Measurements from ENCODE around the gene TENM3. TPM values are rescaled to one million over a fixed set of nuclear protein-coding genes. Genes with fewer than 3 reads are reported as not detected.

TENM3 gene
- total and polyA plus RNA-seq, 2 of the 8 experiments (the other 6 are each of a cell fraction or from before 2014, with no cell fraction given), result 36.9 to 69.3 TPM

DNA sequence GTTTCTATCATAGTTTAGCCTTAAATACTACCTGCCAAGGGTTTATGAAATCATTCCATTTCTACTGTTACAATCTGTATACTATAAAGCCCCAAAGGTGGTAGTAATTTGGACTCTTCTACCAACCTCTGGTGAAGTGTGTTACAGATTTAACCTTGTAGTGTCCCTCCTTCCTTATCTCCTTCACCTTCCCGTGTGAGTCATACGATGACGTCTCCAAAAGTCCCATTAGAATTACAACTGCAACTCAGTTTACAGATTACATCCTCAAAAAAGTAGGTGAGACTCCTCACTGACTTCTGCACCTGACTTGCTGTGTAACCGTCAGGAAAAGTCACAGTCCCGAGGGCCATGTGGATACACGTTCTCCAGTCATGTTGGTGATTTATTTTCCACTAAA is 455.0 kb downstream of the TENM3 start:
- no peaks in the 10 kb centered on the region for H3K79me2 ChIP-seq (ENCODE audit: control insufficient read depth in 1 of 2, insufficient read depth in 2 of 2, low read length in 2 of 2)
- no peak for FAIRE-seq
- no peaks in the 10 kb centered on the region for H4K20me1 ChIP-seq (replicated peaks in 1 of 2; ENCODE audit: control insufficient read depth in 1 of 2, insufficient read depth in 2 of 2, low read length in 2 of 2)
- ChIA-PET CTCF (ENCODE audit: partially characterized antibody) (no interaction called here), POLR2A (ENCODE audit: partially characterized antibody) (interaction anchor here (0.8 kb wide), 1 partner anchor 18 kb away, joined by 3 read pairs; no protein-coding TSS in a partner anchor)
- H2BK15ac ChIP-seq (ENCODE audit: low read length), result no peak overlapping the region
- DNase-seq (ENCODE audit: low read depth in 1 of 2, low spot score in 2 of 2), result no peak
- no peak overlapping the region for H3K4me3 ChIP-seq (ENCODE audit: extremely low read depth in 1 of 4, insufficient read depth in 2 of 4, low read depth in 3 of 4, low read length in 4 of 4)
- H3K27ac ChIP-seq (ENCODE audit: low read depth, low read length), result no peak overlapping the region
- H3K9ac ChIP-seq (replicated peaks in 1 of 4; ENCODE audit: extremely low read depth in 1 of 4, low read depth in 3 of 4, low read length in 3 of 4), result no peak overlapping the region
- no peaks in the 10 kb centered on the region for H3K23me2 ChIP-seq (ENCODE audit: low read depth, low read length)
- 91% methylated on average over 6 of the region's 6 CpGs; no CpG with 5 or more reads in 1 of the 2 experiments for WGBS, 2 experiments (ENCODE audit: extremely low coverage in 1 of 2, insufficient coverage in 1 of 2, insufficient read length in 1 of 2, insufficient replicate concordance in 2 of 2, low coverage in 1 of 2, low lambda C conversion rate in 2 of 2, missing lambda C conversion rate in 1 of 2)
- no peaks in the 10 kb centered on the region for H3K9me3 ChIP-seq (ENCODE audit: insufficient read depth in 2 of 2, low read depth in 1 of 2, low read length in 1 of 2)
- H2AK5ac ChIP-seq (ENCODE audit: low read depth, low read length), result no peak overlapping the region
- no peak overlapping the region for H4K8ac ChIP-seq (ENCODE audit: extremely low read depth, insufficient read depth, low read length)
- no peak overlapping the region for H2AFZ ChIP-seq (ENCODE audit: low read length)
- H2BK5ac ChIP-seq (ENCODE audit: low read depth, low read length), result no peak overlapping the region
- H2BK20ac ChIP-seq (ENCODE audit: low read length), result no peak overlapping the region
- no peak overlapping the region for H3K23ac ChIP-seq (ENCODE audit: insufficient read length)
- H3K4ac ChIP-seq (replicated peaks; ENCODE audit: insufficient read length, low read depth, low read length), result no peak overlapping the region
- no peak overlapping the region for H3K18ac ChIP-seq (ENCODE audit: extremely low read depth, low read length)
- H2BK12ac ChIP-seq (ENCODE audit: low read depth, low read length), result no peak overlapping the region
- peaks cover 0 to 8% (median 4%) of the 10 kb centered on the region in 4 experiments; a peak in 3 of 7 replicates for H3K4me1 ChIP-seq (replicated peaks in 1 of 4; ENCODE audit: control insufficient read depth in 3 of 4, insufficient read depth in 4 of 4, low read length in 3 of 4)
- no peaks in the 10 kb centered on the region for H3K27me3 ChIP-seq (replicated peaks in 1 of 4; ENCODE audit: control insufficient read depth in 3 of 4, extremely low read depth in 1 of 4, insufficient read depth in 3 of 4, low read length in 3 of 4)
- H4K5ac ChIP-seq (ENCODE audit: insufficient read length, low read depth, low read length), result no peak overlapping the region
- no peak overlapping the region for H3K56ac ChIP-seq (replicated peaks; ENCODE audit: insufficient read length, low read depth, low read length)
- no peak overlapping the region for H2BK120ac ChIP-seq (replicated peaks; ENCODE audit: low read depth, low read length)
- no peaks in the 10 kb centered on the region; a peak in 1 of 8 replicates for H3K36me3 ChIP-seq (ENCODE audit: control insufficient read depth in 2 of 4, insufficient read depth in 4 of 4, low read length in 3 of 4)
- no peak overlapping the region for H3K4me2 ChIP-seq (ENCODE audit: insufficient read depth in 1 of 2, low read depth in 2 of 2, low read length in 2 of 2)
- no peaks in the 10 kb centered on the region for H3K79me1 ChIP-seq (ENCODE audit: low read depth, low read length)
- no peak overlapping the region for H3K14ac ChIP-seq (ENCODE audit: insufficient read length)
- H4K91ac ChIP-seq (replicated peaks; ENCODE audit: insufficient read length, low read length), result no peak overlapping the region
- TF ChIP-seq, protein P1, sequence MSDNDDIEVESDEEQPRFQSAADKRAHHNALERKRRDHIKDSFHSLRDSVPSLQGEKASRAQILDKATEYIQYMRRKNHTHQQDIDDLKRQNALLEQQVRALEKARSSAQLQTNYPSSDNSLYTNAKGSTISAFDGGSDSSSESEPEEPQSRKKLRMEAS (IDR thresholded peaks at IDR 0.05), result no peak
- TF ChIP-seq TCF12 (IDR thresholded peaks at IDR 0.05; ENCODE audit: low read depth, low read length) (no peak), ASH2L (IDR thresholded peaks at IDR 0.05; ENCODE audit: low read length) (no peak), EP300 (IDR thresholded peaks at IDR 0.05; ENCODE audit: borderline replicate concordance in 1 of 2, low read depth in 2 of 2, low read length in 2 of 2) (no peak), EZH2 (IDR thresholded peaks at IDR 0.05; ENCODE audit: low read depth, low read length, severe bottlenecking) (no peak), GABPA (IDR thresholded peaks at IDR 0.05; ENCODE audit: borderline replicate concordance, insufficient read depth, low read length) (no peak), MAFK (IDR thresholded peaks at IDR 0.05; ENCODE audit: low read depth, low read length) (no peak), CHD2 (IDR thresholded peaks at IDR 0.05; ENCODE audit: low read length) (no peak), SIN3A (conservative IDR thresholded peaks at IDR 0.05 in 1 of 2, IDR thresholded peaks at IDR 0.05 in 1 of 2; ENCODE audit: low read depth in 1 of 2, low read length in 2 of 2) (no peak), TAF7 (optimal IDR thresholded peaks at IDR 0.05; ENCODE audit: borderline replicate concordance, low read depth, low read length) (no peak)
- TF ChIP-seq, protein P2, sequence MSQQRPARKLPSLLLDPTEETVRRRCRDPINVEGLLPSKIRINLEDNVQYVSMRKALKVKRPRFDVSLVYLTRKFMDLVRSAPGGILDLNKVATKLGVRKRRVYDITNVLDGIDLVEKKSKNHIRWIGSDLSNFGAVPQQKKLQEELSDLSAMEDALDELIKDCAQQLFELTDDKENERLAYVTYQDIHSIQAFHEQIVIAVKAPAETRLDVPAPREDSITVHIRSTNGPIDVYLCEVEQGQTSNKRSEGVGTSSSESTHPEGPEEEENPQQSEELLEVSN (IDR thresholded peaks at IDR 0.05), result no peak
- TF ChIP-seq, protein P3, sequence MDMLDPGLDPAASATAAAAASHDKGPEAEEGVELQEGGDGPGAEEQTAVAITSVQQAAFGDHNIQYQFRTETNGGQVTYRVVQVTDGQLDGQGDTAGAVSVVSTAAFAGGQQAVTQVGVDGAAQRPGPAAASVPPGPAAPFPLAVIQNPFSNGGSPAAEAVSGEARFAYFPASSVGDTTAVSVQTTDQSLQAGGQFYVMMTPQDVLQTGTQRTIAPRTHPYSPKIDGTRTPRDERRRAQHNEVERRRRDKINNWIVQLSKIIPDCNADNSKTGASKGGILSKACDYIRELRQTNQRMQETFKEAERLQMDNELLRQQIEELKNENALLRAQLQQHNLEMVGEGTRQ (IDR thresholded peaks at IDR 0.05; ENCODE audit: low read length), result no peak
